PC-9 (cell line): ENCODE results near the gene DLG1. TPM values are rescaled to one million over a fixed set of nuclear protein-coding genes. Genes with fewer than 3 reads are reported as not detected.
"Not testable (repeated sequence)": the region's sequence is repeated elsewhere in the genome, so short reads cannot be mapped to it uniquely, and the experiment has no call there.

Source experiments
- BruUV-seq: library from RNA; stranded (reverse); fragments of 400-500 nt; replicated peaks from 2 replicates; lab custom pipeline; 2021; lab: Mats Ljungman, UMichigan
- CTCF ChIA-PET: fragments of 300-600 bp; sonication (Branson Sonifier 250); formaldehyde crosslinking; loops from one replicate; lab custom pipeline; 2022; ENCODE audit warnings: antibody characterized with exemption; lab: Charles Lee
- POLR2A ChIA-PET: fragments of 300-600 bp; sonication (Branson Sonifier 250); formaldehyde crosslinking; loops from one replicate; lab custom pipeline; 2022; ENCODE audit warnings: antibody characterized with exemption; ENCODE audit not compliant: unreplicated experiment; lab: Charles Lee
- DNase-seq, 2 experiments: peaks; one replicate each; pipeline versions ENCODE4 v3.0.0 to v3.0.0-alpha.2; 2015 to 2022; ENCODE audit warnings: mixed read lengths in 1 of 2
- H2AFZ ChIP-seq: fragments of 200-600 bp; sonication (generic); 2 replicates; pipeline ENCODE4 v1.8.1; 2017; ENCODE audit warnings: antibody characterized with exemption
- H3F3A ChIP-seq: fragments of 200-600 bp; sonication (generic); 2 replicates; pipeline ENCODE4 v1.8.1; 2017; ENCODE audit warnings: antibody characterized with exemption, mild to moderate bottlenecking, low read depth; ENCODE audit not compliant: insufficient read depth
- H3K27ac ChIP-seq: fragments of 200-600 bp; sonication (generic); 2 replicates; pipeline ENCODE4 v1.6.1; 2016; ENCODE audit warnings: mixed run types
- H3K27me3 ChIP-seq: fragments of 200-600 bp; sonication (generic); 2 replicates; pipeline ENCODE4 v1.6.1; 2016; ENCODE audit warnings: low read depth, mixed run types; ENCODE audit not compliant: insufficient read depth
- H3K36me3 ChIP-seq: fragments of 200-600 bp; sonication (generic); 2 replicates; pipeline ENCODE4 v1.6.1; 2016; ENCODE audit warnings: low read depth, mixed run types
- H3K4me1 ChIP-seq: fragments of 200-600 bp; sonication (generic); replicated peaks from 2 replicates; pipeline ENCODE4 v1.6.1; 2016; ENCODE audit warnings: mixed run types; ENCODE audit not compliant: insufficient read depth
- H3K4me2 ChIP-seq: fragments of 200-600 bp; sonication (generic); 2 replicates; pipeline ENCODE4 v1.6.1; 2017; ENCODE audit warnings: mixed run types
- H3K4me3 ChIP-seq: fragments of 200-600 bp; sonication (generic); 2 replicates; pipeline ENCODE4 v1.6.1; 2016; ENCODE audit warnings: mixed run types
- H3K79me2 ChIP-seq: fragments of 200-600 bp; sonication (generic); 2 replicates; pipeline ENCODE4 v1.6.1; 2017; ENCODE audit warnings: low read depth, mixed run types
- H3K9me2 ChIP-seq: fragments of 200-600 bp; sonication (generic); 2 replicates; pipeline ENCODE4 v1.8.1; 2017; ENCODE audit warnings: mild to moderate bottlenecking; ENCODE audit not compliant: insufficient read depth
- H3K9me3 ChIP-seq: fragments of 200-600 bp; sonication (generic); 2 replicates; pipeline ENCODE4 v1.8.1; 2016; ENCODE audit warnings: low read depth; ENCODE audit not compliant: insufficient read depth
- H4K20me1 ChIP-seq: fragments of 200-600 bp; sonication (generic); 2 replicates; pipeline ENCODE4 v1.8.1; 2017; ENCODE audit not compliant: insufficient read depth
- EZH2 ChIP-seq: fragments of 200-600 bp; sonication (generic); IDR thresholded peaks from 2 replicates; pipeline ENCODE4 v1.8.0; 2017; ENCODE audit warnings: antibody characterized with exemption, low read depth
- intact Hi-C: fragments of 100-400 bp; cut with micrococcal nuclease; formaldehyde crosslinking; loops from one replicate; pipeline ENCODE4 v1.10.0; 2022; ENCODE audit not compliant: unreplicated experiment
- total RNA-seq: library from RNA; stranded (reverse); gene quantifications from 2 replicates; pipeline ENCODE4 v1.2.3, GENCODE V29; 2021
- TF ChIP-seq, protein P1 (sequence below): fragments of 200-600 bp; sonication (generic); conservative IDR thresholded peaks from 2 replicates; pipeline ENCODE4 v1.6.1; 2017; ENCODE audit warnings: mixed run types, antibody characterized with exemption, mild to moderate bottlenecking, moderate library complexity

Gene DLG1
- total RNA-seq, 1 experiment from 2014 or later = 201 TPM

DNA sequence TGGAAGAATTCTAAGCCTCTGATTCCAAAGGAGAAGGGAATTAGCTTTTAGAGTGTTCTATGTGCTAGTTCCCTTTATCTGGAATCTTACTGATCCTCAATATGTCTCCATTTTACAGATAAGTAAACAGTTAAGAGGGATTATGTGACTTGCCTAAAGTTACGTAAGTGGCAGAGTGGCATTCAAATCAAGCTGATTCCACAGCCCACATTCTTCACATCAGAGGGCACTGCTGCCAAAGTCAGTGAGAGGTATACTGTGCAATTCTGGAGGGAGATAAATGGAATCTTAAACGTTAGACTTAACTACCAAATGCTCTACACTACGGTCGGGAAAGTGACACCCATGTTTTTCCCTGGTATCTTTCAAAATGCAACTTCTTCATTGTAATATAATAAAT, 257.8 kb downstream of the DLG1 start:
- no TSS peak for BruUV-seq
- Histone ChIP-seq H4K20me1 (no peaks in the 10 kb centered on the region), H3K36me3 (peaks cover 17% of the 10 kb centered on the region), H3K9me3 (no peaks in the 10 kb centered on the region), H3K79me2 (no peaks in the 10 kb centered on the region), H3K27me3 (no peaks in the 10 kb centered on the region), H3K27ac (no peak overlapping the region), H2AFZ (no peak overlapping the region), H3F3A (peaks cover 53% of the 10 kb centered on the region), H3K4me1 (peaks cover 4% of the 10 kb centered on the region; the same call in 1 of the 2 replicates), H3K9me2 (no peaks in the 10 kb centered on the region), H3K4me2 (no peak overlapping the region), H3K4me3 (no peak overlapping the region)
- ChIA-PET POLR2A (no interaction called here), CTCF (no interaction called here)
- intact Hi-C loops = no loop called here
- DNase-seq = no peak
- TF ChIP-seq, protein P1, sequence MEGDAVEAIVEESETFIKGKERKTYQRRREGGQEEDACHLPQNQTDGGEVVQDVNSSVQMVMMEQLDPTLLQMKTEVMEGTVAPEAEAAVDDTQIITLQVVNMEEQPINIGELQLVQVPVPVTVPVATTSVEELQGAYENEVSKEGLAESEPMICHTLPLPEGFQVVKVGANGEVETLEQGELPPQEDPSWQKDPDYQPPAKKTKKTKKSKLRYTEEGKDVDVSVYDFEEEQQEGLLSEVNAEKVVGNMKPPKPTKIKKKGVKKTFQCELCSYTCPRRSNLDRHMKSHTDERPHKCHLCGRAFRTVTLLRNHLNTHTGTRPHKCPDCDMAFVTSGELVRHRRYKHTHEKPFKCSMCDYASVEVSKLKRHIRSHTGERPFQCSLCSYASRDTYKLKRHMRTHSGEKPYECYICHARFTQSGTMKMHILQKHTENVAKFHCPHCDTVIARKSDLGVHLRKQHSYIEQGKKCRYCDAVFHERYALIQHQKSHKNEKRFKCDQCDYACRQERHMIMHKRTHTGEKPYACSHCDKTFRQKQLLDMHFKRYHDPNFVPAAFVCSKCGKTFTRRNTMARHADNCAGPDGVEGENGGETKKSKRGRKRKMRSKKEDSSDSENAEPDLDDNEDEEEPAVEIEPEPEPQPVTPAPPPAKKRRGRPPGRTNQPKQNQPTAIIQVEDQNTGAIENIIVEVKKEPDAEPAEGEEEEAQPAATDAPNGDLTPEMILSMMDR = no peak
- TF ChIP-seq EZH2 = no peak

DNA sequence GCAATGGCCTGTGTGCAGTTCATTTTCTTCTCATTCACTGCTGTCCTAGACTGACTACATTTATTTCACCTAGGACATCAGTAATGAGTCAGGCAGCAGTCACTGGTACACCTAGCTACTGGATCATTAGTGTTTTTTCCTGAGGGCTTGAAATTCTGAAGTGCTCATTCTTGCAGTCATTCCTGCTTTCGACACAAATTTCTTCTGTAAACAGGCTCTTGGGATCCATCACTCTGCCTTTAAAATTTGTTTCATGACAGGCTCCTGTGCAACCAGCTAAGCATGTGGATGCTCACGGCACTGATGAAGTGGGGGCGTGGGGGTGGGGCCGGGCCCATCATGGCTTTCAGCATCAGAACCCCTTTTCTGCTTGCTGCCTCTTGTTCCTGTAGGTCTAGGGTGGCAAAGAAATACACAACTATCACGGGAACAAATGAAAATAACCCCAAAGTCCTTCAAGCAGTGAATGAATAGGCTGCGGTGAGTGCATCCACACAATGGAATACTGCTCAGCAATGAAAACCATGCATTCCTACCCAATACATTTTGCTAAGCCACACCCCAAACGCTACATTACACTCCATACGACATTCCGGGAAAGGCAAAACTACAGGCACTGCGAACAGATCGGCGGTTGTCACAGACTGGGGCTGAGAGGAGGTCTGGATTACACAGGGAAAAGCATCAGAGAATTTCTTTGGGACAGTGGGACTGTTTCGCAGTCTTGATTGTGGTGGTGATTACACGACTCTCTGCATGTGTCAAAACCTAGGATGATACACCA, 259.5 kb downstream of the DLG1 start:
- ChIA-PET CTCF (no interaction called here), POLR2A (no interaction called here)
- H3K79me2 ChIP-seq = no peaks in the 10 kb centered on the region
- no peak for TF ChIP-seq EZH2
- TF ChIP-seq, protein P1 = no peak
- no peak overlapping the region for H2AFZ ChIP-seq
- peak overlapping the region; percentile 10; the same call in 1 of the 2 replicates for H3K27ac ChIP-seq
- no peaks in the 10 kb centered on the region for H3K9me2 ChIP-seq
- H3K4me2 ChIP-seq = no peak overlapping the region
- BruUV-seq = TSS peak; percentile 2
- no peak overlapping the region for H3K4me3 ChIP-seq
- intact Hi-C loops = no loop called here
- H3K4me1 ChIP-seq = peaks cover 4% of the 10 kb centered on the region; the same call in 1 of the 2 replicates
- no peaks in the 10 kb centered on the region for H4K20me1 ChIP-seq
- peaks cover 54% of the 10 kb centered on the region for H3F3A ChIP-seq
- H3K27me3 ChIP-seq = no peaks in the 10 kb centered on the region
- peak in 1 of 2 experiments; percentile 72 for DNase-seq
- H3K36me3 ChIP-seq = peaks cover 3% of the 10 kb centered on the region
- H3K9me3 ChIP-seq = no peaks in the 10 kb centered on the region

DNA sequence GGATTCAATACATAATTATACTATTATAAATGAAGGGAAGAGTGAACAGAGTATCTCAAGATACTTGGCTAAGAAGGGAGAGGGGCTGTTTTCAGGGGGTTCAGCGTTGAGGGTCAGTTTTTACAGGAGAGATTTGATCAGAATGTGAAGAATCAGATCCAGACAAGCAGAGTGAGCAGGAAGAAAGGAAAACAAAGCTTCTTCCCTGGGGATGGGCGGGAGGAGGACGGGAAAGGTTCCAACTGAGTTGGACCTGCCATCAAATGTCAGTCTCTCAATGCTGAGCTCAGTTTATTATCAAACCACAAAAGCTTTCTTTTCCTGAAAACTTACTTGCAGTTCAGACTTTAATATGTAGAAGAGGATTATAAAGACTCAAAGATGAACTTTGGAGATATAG, 262.8 kb downstream of the DLG1 start:
- ChIA-PET POLR2A (interaction anchor here (0.6 to 0.7 kb wide), 2 partner anchors 214 to 321 kb away, joined by 5 to 7 read pairs; no protein-coding TSS in a partner anchor), CTCF (interaction anchor here (0.5 to 0.7 kb wide), 2 partner anchors 9 to 426 kb away, joined by 3 read pairs; no protein-coding TSS in a partner anchor)
- Histone ChIP-seq H4K20me1 (no peaks in the 10 kb centered on the region), H3F3A (peaks cover 61% of the 10 kb centered on the region), H3K4me3 (no peak overlapping the region), H3K36me3 (no peaks in the 10 kb centered on the region), H3K79me2 (no peaks in the 10 kb centered on the region), H2AFZ (no peak overlapping the region), H3K4me1 (peaks cover 20% of the 10 kb centered on the region), H3K27ac (no peak overlapping the region), H3K9me3 (no peaks in the 10 kb centered on the region), H3K9me2 (no peaks in the 10 kb centered on the region), H3K4me2 (no peak overlapping the region), H3K27me3 (no peaks in the 10 kb centered on the region)
- no TSS peak for BruUV-seq
- DNase-seq = no peak
- intact Hi-C loops = no loop called here
- TF ChIP-seq, protein P1 = no peak
- TF ChIP-seq EZH2 = no peak

DNA sequence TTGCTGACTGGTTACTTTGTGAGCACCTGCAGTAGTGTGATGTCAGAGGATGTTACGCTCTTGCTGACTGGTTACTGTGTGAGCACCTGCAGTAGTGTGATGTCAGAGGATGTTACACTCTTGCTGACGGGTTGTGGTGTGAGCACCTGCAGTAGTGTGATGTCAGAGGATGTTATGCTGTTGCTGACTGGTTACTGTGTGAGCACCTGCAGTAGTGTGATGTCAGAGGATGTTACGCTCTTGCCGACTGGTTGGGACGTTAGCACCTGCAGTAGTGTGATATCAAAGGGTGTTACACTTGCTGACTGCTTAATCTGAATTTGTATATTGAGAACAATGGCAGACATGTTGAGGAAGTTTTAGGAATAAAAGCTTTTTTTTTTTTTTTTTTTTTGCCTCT, 263.6 kb downstream of the DLG1 start:
- POLR2A ChIA-PET, H3K9me3 ChIP-seq, H4K20me1 ChIP-seq, DNase-seq, H3K79me2 ChIP-seq, H3K4me3 ChIP-seq, H3K36me3 ChIP-seq, H3K27me3 ChIP-seq, intact Hi-C loops, H3K27ac ChIP-seq, H2AFZ ChIP-seq, H3K4me2 ChIP-seq, BruUV-seq, H3K9me2 ChIP-seq: not testable (repeated sequence)
- peaks cover 23% of the 10 kb centered on the region for H3K4me1 ChIP-seq
- CTCF ChIA-PET = interaction anchor here (0.5 kb wide), 1 partner anchor 10 kb away, joined by 3 read pairs; no protein-coding TSS in a partner anchor
- peaks cover 59% of the 10 kb centered on the region for H3F3A ChIP-seq

DNA sequence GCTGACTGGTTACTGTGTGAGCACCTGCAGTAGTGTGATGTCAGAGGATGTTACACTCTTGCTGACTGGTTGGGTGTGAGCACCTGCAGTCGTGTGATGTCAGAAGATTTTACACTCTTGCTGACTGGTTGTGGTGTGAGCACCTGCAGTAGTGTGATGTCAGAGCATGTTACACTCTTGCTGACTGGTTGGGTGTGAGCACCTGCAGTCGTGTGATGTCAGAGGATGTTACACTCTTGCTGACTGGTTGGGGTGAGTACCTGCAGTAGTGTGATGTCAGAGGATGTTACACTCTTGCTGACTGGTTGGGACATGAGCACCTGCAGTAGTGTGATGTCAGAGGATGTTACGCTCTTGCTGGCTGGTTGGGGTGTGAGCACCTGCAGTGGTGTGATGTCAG, 264.6 kb downstream of the DLG1 start:
- intact Hi-C loops, POLR2A ChIA-PET, H4K20me1 ChIP-seq, H3K79me2 ChIP-seq, BruUV-seq, H3K36me3 ChIP-seq, H2AFZ ChIP-seq, DNase-seq, CTCF ChIA-PET, H3K27ac ChIP-seq, H3K4me2 ChIP-seq, H3K4me3 ChIP-seq, H3K27me3 ChIP-seq, H3K9me3 ChIP-seq, H3K9me2 ChIP-seq: not testable (repeated sequence)
- H3K4me1 ChIP-seq = peaks cover 23% of the 10 kb centered on the region
- peaks cover 49% of the 10 kb centered on the region for H3F3A ChIP-seq
